ENCODE data around the gene EVC2.

The EVC2 gene

GRCh38 chr4:5742968-5743367, 34.6 kb upstream of the EVC2 start:
- DNase-seq (ENCODE audit: low read depth): no peak
- TF ChIP-seq CTCF (IDR thresholded peaks at IDR 0.05; ENCODE audit: insufficient read depth, low read depth, low read length, missing control alignments): no peak
- H3K4me3 ChIP-seq (ENCODE audit: low read length): no peak overlapping the region

- TF ChIP-seq CTCF (IDR thresholded peaks at IDR 0.05; ENCODE audit: insufficient read depth, low read depth, low read length, missing control alignments): no peak
- H3K4me3 ChIP-seq (ENCODE audit: low read length): no peak overlapping the region
- no peak for DNase-seq (ENCODE audit: low read depth)
Observed at GRCh38 chr4:5742388-5742787, 34.0 kb upstream of the EVC2 start.

GRCh38 chr4:5738061-5738460, 29.7 kb upstream of the EVC2 start:
- TF ChIP-seq CTCF (IDR thresholded peaks at IDR 0.05; ENCODE audit: insufficient read depth, low read depth, low read length, missing control alignments): no peak
- DNase-seq (ENCODE audit: low read depth): no peak
- no peak overlapping the region for H3K4me3 ChIP-seq (ENCODE audit: low read length)

GRCh38 chr4:5735463-5735862, 27.1 kb upstream of the EVC2 start:
- H3K4me3 ChIP-seq (ENCODE audit: low read length): no peak overlapping the region
- no peak for DNase-seq (ENCODE audit: low read depth)
- TF ChIP-seq CTCF (IDR thresholded peaks at IDR 0.05; ENCODE audit: insufficient read depth, low read depth, low read length, missing control alignments): no peak

GRCh38 chr4:5734853-5735252, 26.5 kb upstream of the EVC2 start:
- no peak for DNase-seq (ENCODE audit: low read depth)
- no peak overlapping the region for H3K4me3 ChIP-seq (ENCODE audit: low read length)
- TF ChIP-seq CTCF (IDR thresholded peaks at IDR 0.05; ENCODE audit: insufficient read depth, low read depth, low read length, missing control alignments): no peak

- H3K4me3 ChIP-seq (ENCODE audit: low read length): no peak overlapping the region
- DNase-seq (ENCODE audit: low read depth): no peak
- TF ChIP-seq CTCF (IDR thresholded peaks at IDR 0.05; ENCODE audit: insufficient read depth, low read depth, low read length, missing control alignments): no peak
Observed at GRCh38 chr4:5732158-5732557, 23.8 kb upstream of the EVC2 start.

All from epithelial cell of esophagus (primary cell).